HEK293 (cell line): Measurements from ENCODE around the gene AKAP8.

Experiments used
- CTCF ChIA-PET: fragments of 350-600 bp; formaldehyde crosslinking; extraction: SDS; loops from one replicate; lab custom pipeline; 2021; ENCODE audit warnings: antibody characterized with exemption; lab: Yijun Ruan, JAX
- POLR2A ChIA-PET: fragments of 300-600 bp; formaldehyde crosslinking; extraction: SDS; loops from one replicate; lab custom pipeline; 2020; ENCODE audit warnings: antibody characterized with exemption, inconsistent platforms; lab: Yijun Ruan, JAX
- H3K27ac ChIP-seq: fragments of 200-500 bp; sonication (Bioruptor generic); 2 replicates; pipeline ENCODE4 v1.5.1; 2014; ENCODE audit warnings: low read depth, low read length, control low read depth, inconsistent platforms; ENCODE audit errors: extremely low read depth
- H3K36me3 ChIP-seq, 2 experiments: fragments of 200-500 bp in 1 of 2; sonication (Bioruptor generic) in 1 of 2; 1 replicate in 1 of 2; 2 replicates in 1 of 2; pipeline ENCODE4 v1.5.1; 2014 to 2017; ENCODE audit warnings: inconsistent platforms in 2 of 2, low read length in 2 of 2; ENCODE audit not compliant: control insufficient read depth in 2 of 2, insufficient read depth in 1 of 2
- H3K4me1 ChIP-seq: fragments of 200-500 bp; sonication (Bioruptor generic); 2 replicates; pipeline ENCODE4 v1.5.1; 2014; ENCODE audit warnings: mild to moderate bottlenecking, low read length, inconsistent platforms; ENCODE audit not compliant: control insufficient read depth, insufficient read depth
- H3K4me3 ChIP-seq: 2 replicates; pipeline ENCODE4 v1.5.1; 2011; ENCODE audit warnings: low read depth, mild to moderate bottlenecking, control low read depth, low read length, moderate library complexity
- H3K9me3 ChIP-seq: fragments of 200-500 bp; sonication (Bioruptor generic); 2 replicates; pipeline ENCODE4 v1.5.1; 2014; ENCODE audit warnings: low read depth, low read length, inconsistent platforms; ENCODE audit not compliant: control insufficient read depth, insufficient read depth
- FEZF1 ChIP-seq: fragments of 450-650 bp; formaldehyde crosslinking; IDR thresholded peaks from 2 replicates; pipeline ENCODE4 v1.5.1; 2016; ENCODE audit warnings: missing biosample characterization, missing genetic modification characterization
- GLI4 ChIP-seq: fragments of 450-650 bp; formaldehyde crosslinking; IDR thresholded peaks from 2 replicates; pipeline ENCODE4 v1.5.1; 2016; ENCODE audit warnings: missing biosample characterization, missing genetic modification characterization
- GLIS1 ChIP-seq: fragments of 450-650 bp; formaldehyde crosslinking; IDR thresholded peaks from 2 replicates; pipeline ENCODE4 v1.5.1; 2016; ENCODE audit warnings: missing biosample characterization, missing genetic modification characterization
- GLIS2 ChIP-seq: fragments of 450-650 bp; formaldehyde crosslinking; IDR thresholded peaks from 2 replicates; pipeline ENCODE4 v1.5.1; 2016; ENCODE audit warnings: missing biosample characterization, missing genetic modification characterization
- KLF8 ChIP-seq: fragments of 450-650 bp; formaldehyde crosslinking; IDR thresholded peaks from 2 replicates; pipeline ENCODE4 v1.5.1; 2016; ENCODE audit warnings: missing biosample characterization, missing genetic modification characterization
- WT1 ChIP-seq: fragments of 450-650 bp; formaldehyde crosslinking; IDR thresholded peaks from 2 replicates; pipeline ENCODE4 v1.5.1; 2016; ENCODE audit warnings: missing biosample characterization, missing genetic modification characterization
- ZBTB20 ChIP-seq: fragments of 450-650 bp; formaldehyde crosslinking; IDR thresholded peaks from 2 replicates; pipeline ENCODE4 v1.5.1; 2016; ENCODE audit warnings: missing biosample characterization, missing genetic modification characterization
- ZBTB48 ChIP-seq: fragments of 450-650 bp; formaldehyde crosslinking; IDR thresholded peaks from 2 replicates; pipeline ENCODE4 v1.5.1; 2016; ENCODE audit warnings: missing biosample characterization, missing genetic modification characterization
- ZEB2 ChIP-seq: fragments of 450-650 bp; formaldehyde crosslinking; IDR thresholded peaks from 2 replicates; pipeline ENCODE4 v1.5.1; 2016; ENCODE audit warnings: missing biosample characterization, missing genetic modification characterization
- ZFHX2 ChIP-seq: fragments of 450-650 bp; formaldehyde crosslinking; conservative IDR thresholded peaks from 2 replicates; pipeline ENCODE4 v1.5.1; 2016; ENCODE audit warnings: missing biosample characterization, missing genetic modification characterization
- ZIC2 ChIP-seq: fragments of 450-650 bp; formaldehyde crosslinking; IDR thresholded peaks from 2 replicates; pipeline ENCODE4 v1.5.1; 2016; ENCODE audit warnings: missing biosample characterization, missing genetic modification characterization
- ZNF121 ChIP-seq: fragments of 450-650 bp; formaldehyde crosslinking; IDR thresholded peaks from 2 replicates; pipeline ENCODE4 v1.5.1; 2016; ENCODE audit warnings: missing biosample characterization, missing genetic modification characterization
- ZNF184 ChIP-seq: fragments of 450-650 bp; IDR thresholded peaks from 2 replicates; pipeline ENCODE4 v1.5.1; 2018; ENCODE audit warnings: missing biosample characterization, mild to moderate bottlenecking, missing genetic modification characterization
- ZNF211 ChIP-seq: fragments of 450-650 bp; formaldehyde crosslinking; IDR thresholded peaks from 2 replicates; pipeline ENCODE4 v1.5.1; 2016; ENCODE audit warnings: low read depth, missing biosample characterization, missing genetic modification characterization
- ZNF248 ChIP-seq: fragments of 450-650 bp; formaldehyde crosslinking; IDR thresholded peaks from 2 replicates; pipeline ENCODE4 v1.5.1; 2017; ENCODE audit warnings: missing biosample characterization, missing genetic modification characterization
- ZNF341 ChIP-seq: fragments of 450-650 bp; formaldehyde crosslinking; IDR thresholded peaks from 2 replicates; pipeline ENCODE4; 2016; ENCODE audit warnings: low read depth, missing biosample characterization, missing genetic modification characterization
- ZNF366 ChIP-seq: fragments of 450-650 bp; formaldehyde crosslinking; conservative IDR thresholded peaks from 2 replicates; pipeline ENCODE4 v1.5.1; 2016; ENCODE audit warnings: missing biosample characterization, missing genetic modification characterization
- ZNF623 ChIP-seq: fragments of 450-650 bp; formaldehyde crosslinking; IDR thresholded peaks from 2 replicates; pipeline ENCODE4 v1.5.1; 2016; ENCODE audit warnings: missing biosample characterization, missing genetic modification characterization
- ZNF658 ChIP-seq: fragments of 450-650 bp; formaldehyde crosslinking; IDR thresholded peaks from 2 replicates; pipeline ENCODE4; 2016; ENCODE audit warnings: missing biosample characterization, missing genetic modification characterization
- ZNF707 ChIP-seq: fragments of 450-650 bp; formaldehyde crosslinking; IDR thresholded peaks from 2 replicates; pipeline ENCODE4 v1.5.1; 2016; ENCODE audit warnings: missing biosample characterization, missing genetic modification characterization
- ZNF785 ChIP-seq: fragments of 450-650 bp; formaldehyde crosslinking; IDR thresholded peaks from 2 replicates; pipeline ENCODE4 v1.5.1; 2016; ENCODE audit warnings: missing biosample characterization, missing genetic modification characterization
- TF ChIP-seq, protein P1 (sequence below): fragments of 450-650 bp; IDR thresholded peaks from 2 replicates; pipeline ENCODE4 v1.5.1; 2018; ENCODE audit warnings: missing biosample characterization, mild to moderate bottlenecking, missing genetic modification characterization
- TF ChIP-seq, protein P2 (sequence below): fragments of 450-650 bp; IDR thresholded peaks from 2 replicates; pipeline ENCODE4 v1.5.1; 2018; ENCODE audit warnings: missing biosample characterization, missing genetic modification characterization
- TF ChIP-seq, protein P3 (sequence below): fragments of 450-650 bp; formaldehyde crosslinking; IDR thresholded peaks from 2 replicates; pipeline ENCODE4 v1.5.1; 2017; ENCODE audit warnings: missing biosample characterization, missing genetic modification characterization
- TF ChIP-seq, protein P4 (sequence below): fragments of 450-650 bp; formaldehyde crosslinking; IDR thresholded peaks from 2 replicates; pipeline ENCODE4 v1.5.1; 2016; ENCODE audit warnings: missing biosample characterization, missing genetic modification characterization
- TF ChIP-seq, protein P5 (sequence below): fragments of 450-650 bp; formaldehyde crosslinking; IDR thresholded peaks from 2 replicates; pipeline ENCODE4 v1.5.1; 2016; ENCODE audit warnings: missing biosample characterization, missing genetic modification characterization
- TF ChIP-seq, protein P6 (sequence below): fragments of 450-650 bp; formaldehyde crosslinking; IDR thresholded peaks from 2 replicates; pipeline ENCODE4 v1.5.1; 2016; ENCODE audit warnings: missing biosample characterization, missing genetic modification characterization
- TF ChIP-seq, protein P7 (sequence below): fragments of 450-650 bp; formaldehyde crosslinking; IDR thresholded peaks from 2 replicates; pipeline ENCODE4 v1.5.1; 2016; ENCODE audit warnings: missing biosample characterization, missing genetic modification characterization

The AKAP8 gene

DNA sequence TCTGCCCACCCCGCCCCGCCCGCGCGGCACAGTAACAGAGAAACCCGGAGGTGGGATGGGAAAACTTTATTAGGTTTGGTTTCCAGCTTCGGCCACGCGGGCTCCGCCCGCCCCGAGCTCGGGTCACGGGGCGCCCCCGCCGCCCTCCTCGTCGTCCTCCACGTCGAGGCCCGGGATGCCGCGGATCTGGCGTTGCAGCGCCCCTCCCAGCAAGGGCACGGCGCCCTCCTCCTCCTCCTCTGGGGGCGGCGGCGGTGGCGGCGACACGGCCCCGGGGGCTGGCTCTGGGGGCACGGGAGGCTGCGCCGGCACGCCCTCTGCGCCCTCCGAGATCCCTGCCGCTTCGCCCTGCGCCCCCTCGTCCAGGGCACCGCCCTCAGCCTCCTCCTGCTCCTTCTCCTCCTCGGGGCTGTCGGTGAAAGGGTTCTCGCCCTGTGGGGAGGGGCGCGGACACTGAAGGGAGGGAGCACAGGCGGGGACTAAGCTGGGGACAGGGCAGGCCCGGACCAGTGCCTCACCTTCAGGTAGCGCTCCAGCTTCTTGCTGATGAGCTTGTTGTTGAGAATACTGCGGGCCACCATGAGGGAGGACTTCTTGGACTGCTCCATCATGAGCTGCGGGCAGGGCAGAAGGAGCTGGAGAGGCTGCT is 536 bp upstream of the AKAP8 start:
- Histone ChIP-seq H3K4me1 (peaks cover 6% of the 10 kb centered on the region), H3K36me3 (peaks cover 5 to 23% of the 10 kb centered on the region in 2 experiments; a peak in 2 of 3 replicates), H3K27ac (peak overlapping the region; percentile 74), H3K4me3 (peak overlapping the region; percentile 49), H3K9me3 (no peaks in the 10 kb centered on the region)
- CTCF ChIA-PET = interaction anchor here (0.6 to 1.3 kb wide), 5 partner anchors 12 to 327 kb away, joined by 3 to 6 read pairs (median 3); partner anchors contain the start of gene AKAP8L
- POLR2A ChIA-PET = interaction anchor here (0.5 to 5.8 kb wide), 17 partner anchors 9 to 1281 kb away, joined by 3 to 94 read pairs (median 5); partner anchors contain the start of genes AKAP8L and BRD4
- peak; percentile 50; the same call in 1 of the 2 replicates for TF ChIP-seq GLIS1 (tag by site-specific recombination)
- TF ChIP-seq KLF8 (tag by site-specific recombination) = peak; percentile 78
- TF ChIP-seq, protein P1, sequence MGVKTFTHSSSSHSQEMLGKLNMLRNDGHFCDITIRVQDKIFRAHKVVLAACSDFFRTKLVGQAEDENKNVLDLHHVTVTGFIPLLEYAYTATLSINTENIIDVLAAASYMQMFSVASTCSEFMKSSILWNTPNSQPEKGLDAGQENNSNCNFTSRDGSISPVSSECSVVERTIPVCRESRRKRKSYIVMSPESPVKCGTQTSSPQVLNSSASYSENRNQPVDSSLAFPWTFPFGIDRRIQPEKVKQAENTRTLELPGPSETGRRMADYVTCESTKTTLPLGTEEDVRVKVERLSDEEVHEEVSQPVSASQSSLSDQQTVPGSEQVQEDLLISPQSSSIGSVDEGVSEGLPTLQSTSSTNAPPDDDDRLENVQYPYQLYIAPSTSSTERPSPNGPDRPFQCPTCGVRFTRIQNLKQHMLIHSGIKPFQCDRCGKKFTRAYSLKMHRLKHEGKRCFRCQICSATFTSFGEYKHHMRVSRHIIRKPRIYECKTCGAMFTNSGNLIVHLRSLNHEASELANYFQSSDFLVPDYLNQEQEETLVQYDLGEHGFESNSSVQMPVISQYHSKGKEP = peak; percentile 70
- TF ChIP-seq, protein P2, sequence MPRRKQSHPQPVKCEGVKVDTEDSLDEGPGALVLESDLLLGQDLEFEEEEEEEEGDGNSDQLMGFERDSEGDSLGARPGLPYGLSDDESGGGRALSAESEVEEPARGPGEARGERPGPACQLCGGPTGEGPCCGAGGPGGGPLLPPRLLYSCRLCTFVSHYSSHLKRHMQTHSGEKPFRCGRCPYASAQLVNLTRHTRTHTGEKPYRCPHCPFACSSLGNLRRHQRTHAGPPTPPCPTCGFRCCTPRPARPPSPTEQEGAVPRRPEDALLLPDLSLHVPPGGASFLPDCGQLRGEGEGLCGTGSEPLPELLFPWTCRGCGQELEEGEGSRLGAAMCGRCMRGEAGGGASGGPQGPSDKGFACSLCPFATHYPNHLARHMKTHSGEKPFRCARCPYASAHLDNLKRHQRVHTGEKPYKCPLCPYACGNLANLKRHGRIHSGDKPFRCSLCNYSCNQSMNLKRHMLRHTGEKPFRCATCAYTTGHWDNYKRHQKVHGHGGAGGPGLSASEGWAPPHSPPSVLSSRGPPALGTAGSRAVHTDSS (tag by site-specific recombination) = peak; percentile 77
- TF ChIP-seq ZNF658 (tag by site-specific recombination) = no peak
- TF ChIP-seq, protein P3, sequence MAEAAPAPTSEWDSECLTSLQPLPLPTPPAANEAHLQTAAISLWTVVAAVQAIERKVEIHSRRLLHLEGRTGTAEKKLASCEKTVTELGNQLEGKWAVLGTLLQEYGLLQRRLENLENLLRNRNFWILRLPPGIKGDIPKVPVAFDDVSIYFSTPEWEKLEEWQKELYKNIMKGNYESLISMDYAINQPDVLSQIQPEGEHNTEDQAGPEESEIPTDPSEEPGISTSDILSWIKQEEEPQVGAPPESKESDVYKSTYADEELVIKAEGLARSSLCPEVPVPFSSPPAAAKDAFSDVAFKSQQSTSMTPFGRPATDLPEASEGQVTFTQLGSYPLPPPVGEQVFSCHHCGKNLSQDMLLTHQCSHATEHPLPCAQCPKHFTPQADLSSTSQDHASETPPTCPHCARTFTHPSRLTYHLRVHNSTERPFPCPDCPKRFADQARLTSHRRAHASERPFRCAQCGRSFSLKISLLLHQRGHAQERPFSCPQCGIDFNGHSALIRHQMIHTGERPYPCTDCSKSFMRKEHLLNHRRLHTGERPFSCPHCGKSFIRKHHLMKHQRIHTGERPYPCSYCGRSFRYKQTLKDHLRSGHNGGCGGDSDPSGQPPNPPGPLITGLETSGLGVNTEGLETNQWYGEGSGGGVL = peak; percentile 95
- TF ChIP-seq ZNF623 (tag by site-specific recombination) = no peak
- peak; percentile 92 for TF ChIP-seq ZBTB48 (tag by site-specific recombination)
- no peak for TF ChIP-seq ZNF248
- TF ChIP-seq, protein P4, sequence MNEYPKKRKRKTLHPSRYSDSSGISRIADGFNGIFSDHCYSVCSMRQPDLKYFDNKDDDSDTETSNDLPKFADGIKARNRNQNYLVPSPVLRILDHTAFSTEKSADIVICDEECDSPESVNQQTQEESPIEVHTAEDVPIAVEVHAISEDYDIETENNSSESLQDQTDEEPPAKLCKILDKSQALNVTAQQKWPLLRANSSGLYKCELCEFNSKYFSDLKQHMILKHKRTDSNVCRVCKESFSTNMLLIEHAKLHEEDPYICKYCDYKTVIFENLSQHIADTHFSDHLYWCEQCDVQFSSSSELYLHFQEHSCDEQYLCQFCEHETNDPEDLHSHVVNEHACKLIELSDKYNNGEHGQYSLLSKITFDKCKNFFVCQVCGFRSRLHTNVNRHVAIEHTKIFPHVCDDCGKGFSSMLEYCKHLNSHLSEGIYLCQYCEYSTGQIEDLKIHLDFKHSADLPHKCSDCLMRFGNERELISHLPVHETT = no peak
- TF ChIP-seq ZNF785 = 0 out of 2 replicates have a peak, but pooled peaks have one; percentile 81
- TF ChIP-seq ZEB2 (tag by site-specific recombination) = 0 out of 2 replicates have a peak, but pooled peaks have one; percentile 48
- TF ChIP-seq, protein P5, sequence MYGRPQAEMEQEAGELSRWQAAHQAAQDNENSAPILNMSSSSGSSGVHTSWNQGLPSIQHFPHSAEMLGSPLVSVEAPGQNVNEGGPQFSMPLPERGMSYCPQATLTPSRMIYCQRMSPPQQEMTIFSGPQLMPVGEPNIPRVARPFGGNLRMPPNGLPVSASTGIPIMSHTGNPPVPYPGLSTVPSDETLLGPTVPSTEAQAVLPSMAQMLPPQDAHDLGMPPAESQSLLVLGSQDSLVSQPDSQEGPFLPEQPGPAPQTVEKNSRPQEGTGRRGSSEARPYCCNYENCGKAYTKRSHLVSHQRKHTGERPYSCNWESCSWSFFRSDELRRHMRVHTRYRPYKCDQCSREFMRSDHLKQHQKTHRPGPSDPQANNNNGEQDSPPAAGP = 0 out of 2 replicates have a peak, but pooled peaks have one; percentile 67
- TF ChIP-seq ZNF707 (tag by site-specific recombination) = no peak
- TF ChIP-seq ZIC2 (tag by site-specific recombination) = peak; percentile 58
- TF ChIP-seq ZNF184 = 0 out of 2 replicates have a peak, but pooled peaks have one; percentile 29
- TF ChIP-seq ZNF341 (tag by site-specific recombination) = peak; percentile 63
- TF ChIP-seq ZNF211 (tag by site-specific recombination) = no peak
- TF ChIP-seq FEZF1 = no peak
- TF ChIP-seq GLIS2 (tag by site-specific recombination) = peak; percentile 74
- no peak for TF ChIP-seq GLI4 (tag by site-specific recombination)
- no peak for TF ChIP-seq ZNF121 (tag by site-specific recombination)
- peak; percentile 26; the same call in 1 of the 2 replicates for TF ChIP-seq WT1 (tag by site-specific recombination)
- TF ChIP-seq, protein P6, sequence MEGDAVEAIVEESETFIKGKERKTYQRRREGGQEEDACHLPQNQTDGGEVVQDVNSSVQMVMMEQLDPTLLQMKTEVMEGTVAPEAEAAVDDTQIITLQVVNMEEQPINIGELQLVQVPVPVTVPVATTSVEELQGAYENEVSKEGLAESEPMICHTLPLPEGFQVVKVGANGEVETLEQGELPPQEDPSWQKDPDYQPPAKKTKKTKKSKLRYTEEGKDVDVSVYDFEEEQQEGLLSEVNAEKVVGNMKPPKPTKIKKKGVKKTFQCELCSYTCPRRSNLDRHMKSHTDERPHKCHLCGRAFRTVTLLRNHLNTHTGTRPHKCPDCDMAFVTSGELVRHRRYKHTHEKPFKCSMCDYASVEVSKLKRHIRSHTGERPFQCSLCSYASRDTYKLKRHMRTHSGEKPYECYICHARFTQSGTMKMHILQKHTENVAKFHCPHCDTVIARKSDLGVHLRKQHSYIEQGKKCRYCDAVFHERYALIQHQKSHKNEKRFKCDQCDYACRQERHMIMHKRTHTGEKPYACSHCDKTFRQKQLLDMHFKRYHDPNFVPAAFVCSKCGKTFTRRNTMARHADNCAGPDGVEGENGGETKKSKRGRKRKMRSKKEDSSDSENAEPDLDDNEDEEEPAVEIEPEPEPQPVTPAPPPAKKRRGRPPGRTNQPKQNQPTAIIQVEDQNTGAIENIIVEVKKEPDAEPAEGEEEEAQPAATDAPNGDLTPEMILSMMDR (tag by site-specific recombination) = peak; percentile 59
- no peak for TF ChIP-seq ZNF366 (tag by site-specific recombination)
- TF ChIP-seq ZFHX2 (tag by site-specific recombination) = peak; percentile 97
- TF ChIP-seq ZBTB20 (tag by site-specific recombination) = peak; percentile 73
- TF ChIP-seq, protein P7, sequence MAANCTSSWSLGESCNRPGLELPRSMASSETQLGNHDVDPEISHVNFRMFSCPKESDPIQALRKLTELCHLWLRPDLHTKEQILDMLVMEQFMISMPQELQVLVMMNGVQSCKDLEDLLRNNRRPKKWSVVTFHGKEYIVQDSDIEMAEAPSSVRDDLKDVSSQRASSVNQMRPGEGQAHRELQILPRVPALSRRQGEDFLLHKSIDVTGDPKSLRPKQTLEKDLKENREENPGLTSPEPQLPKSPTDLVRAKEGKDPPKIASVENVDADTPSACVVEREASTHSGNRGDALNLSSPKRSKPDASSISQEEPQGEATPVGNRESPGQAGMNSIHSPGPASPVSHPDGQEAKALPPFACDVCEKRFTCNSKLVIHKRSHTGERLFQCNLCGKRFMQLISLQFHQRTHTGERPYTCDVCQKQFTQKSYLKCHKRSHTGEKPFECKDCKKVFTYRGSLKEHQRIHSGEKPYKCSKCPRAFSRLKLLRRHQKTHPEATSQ (tag by site-specific recombination) = 0 out of 2 replicates have a peak, but pooled peaks have one; percentile 11
